GM21515 (cell line): Measurements from ENCODE around the gene FAM168A.

Experiments used
- ATAC-seq: cut with Tn5 transposase; IDR thresholded peaks from one replicate; pipeline ENCODE4 v1.9.1; 2021; ENCODE audit not compliant: unreplicated experiment

Gene FAM168A

GRCh38 chr11:73392108-73393010 is 205.6 kb downstream of the FAM168A start:
- no peak for ATAC-seq

DNA sequence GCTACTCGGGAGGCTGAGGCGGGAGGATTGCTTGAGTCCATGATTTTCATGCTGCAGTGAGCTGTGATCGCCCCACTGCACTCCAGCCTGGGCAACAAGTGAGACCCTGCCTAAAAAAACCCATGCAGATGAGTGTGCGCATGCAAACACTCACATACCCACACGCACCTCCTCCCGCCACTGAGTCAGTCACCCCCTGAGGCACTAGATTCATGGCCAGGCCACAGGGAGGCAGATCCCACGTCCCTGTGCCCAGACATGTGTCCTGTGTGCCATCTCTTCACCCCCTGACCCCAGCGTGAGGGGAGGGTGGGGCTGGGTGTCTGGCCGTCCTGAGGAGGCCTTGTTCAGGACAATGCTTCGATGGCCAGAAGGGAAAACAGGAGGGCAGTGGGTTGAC is 206.2 kb downstream of the FAM168A start:
- ATAC-seq = no peak

GRCh38 chr11:73390601-73391565 is 207.0 kb downstream of the FAM168A start:
- ATAC-seq = no peak

GRCh38 chr11:73389916-73390315 is 208.0 kb downstream of the FAM168A start:
- ATAC-seq = no peak

DNA sequence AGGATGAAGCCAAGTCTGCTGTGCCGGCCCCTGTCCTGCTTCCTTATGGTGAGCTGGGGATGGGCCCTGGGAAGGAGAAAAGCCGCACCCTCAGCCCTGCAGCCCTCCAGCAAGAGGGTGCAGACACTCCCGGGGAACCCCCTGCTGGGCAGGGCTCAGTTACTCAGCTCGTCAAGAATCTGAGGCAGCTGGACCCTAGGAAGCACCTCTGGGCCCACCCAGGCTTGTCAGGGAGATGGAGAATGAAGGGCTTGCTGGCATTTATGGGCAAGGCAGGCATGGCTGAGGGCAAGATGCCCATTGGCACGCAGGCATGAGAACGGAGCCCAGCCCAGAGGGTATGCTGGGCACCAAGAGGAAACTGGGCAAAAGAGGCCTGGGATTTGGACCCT is 208.8 kb downstream of the FAM168A start:
- ATAC-seq = no peak

- ATAC-seq = no peak
Measured at GRCh38 chr11:73388265-73389133, 209.4 kb downstream of the FAM168A start.

DNA sequence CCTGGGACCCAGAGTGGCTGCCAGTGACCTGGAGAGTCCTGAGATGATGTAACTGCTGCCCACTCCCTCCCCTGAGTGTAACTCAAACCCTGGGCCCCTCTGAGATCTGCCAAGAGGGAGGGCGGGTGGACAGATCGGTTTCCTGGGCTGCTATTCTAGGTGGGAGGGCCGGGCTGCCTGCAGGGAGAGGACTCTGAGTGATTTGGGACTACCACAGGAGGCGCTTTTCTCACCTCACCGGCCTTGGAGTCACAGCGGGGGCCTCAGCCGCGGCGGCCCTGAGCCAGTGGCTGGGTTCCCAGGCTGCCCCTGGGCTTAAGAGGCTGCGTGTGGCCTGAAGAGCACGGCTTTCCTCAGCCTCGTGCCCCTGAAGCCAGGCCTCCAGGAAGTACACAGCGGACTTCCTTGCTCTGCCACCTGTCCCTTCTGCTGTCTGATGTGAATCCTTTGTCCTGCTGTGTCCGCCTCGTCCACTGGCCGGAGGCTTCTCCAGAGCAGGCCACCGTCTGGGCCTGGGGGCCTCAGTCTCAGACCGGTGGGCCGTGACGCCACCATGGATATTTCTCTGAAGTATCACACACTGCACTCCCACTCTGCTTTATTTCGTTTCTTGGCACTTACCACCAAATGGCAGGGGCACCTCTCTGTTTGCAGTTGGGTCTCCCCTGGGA is 210.2 kb downstream of the FAM168A start:
- ATAC-seq = no peak

GRCh38 chr11:73386546-73386945 is 211.4 kb downstream of the FAM168A start:
- no peak for ATAC-seq

DNA sequence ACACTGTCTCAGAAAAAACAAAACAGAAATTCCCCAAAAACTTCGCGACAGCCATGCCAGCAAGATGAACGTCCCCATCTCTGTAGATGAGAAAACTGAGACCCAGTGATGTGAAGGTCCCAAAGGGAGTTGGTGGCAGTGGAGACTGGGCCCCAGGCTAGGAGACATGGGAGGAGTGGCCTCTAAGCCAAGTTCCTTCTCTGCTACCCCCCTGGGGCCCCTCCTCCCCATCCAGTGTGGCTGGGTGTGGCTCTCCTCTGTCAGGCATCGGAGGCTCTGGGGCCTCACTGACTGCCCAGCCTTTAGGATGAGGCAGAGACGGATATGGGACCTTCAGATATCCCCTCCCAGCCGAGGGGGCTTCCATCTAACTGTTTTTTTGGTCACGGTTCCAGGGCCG is 211.9 kb downstream of the FAM168A start:
- no peak for ATAC-seq

DNA sequence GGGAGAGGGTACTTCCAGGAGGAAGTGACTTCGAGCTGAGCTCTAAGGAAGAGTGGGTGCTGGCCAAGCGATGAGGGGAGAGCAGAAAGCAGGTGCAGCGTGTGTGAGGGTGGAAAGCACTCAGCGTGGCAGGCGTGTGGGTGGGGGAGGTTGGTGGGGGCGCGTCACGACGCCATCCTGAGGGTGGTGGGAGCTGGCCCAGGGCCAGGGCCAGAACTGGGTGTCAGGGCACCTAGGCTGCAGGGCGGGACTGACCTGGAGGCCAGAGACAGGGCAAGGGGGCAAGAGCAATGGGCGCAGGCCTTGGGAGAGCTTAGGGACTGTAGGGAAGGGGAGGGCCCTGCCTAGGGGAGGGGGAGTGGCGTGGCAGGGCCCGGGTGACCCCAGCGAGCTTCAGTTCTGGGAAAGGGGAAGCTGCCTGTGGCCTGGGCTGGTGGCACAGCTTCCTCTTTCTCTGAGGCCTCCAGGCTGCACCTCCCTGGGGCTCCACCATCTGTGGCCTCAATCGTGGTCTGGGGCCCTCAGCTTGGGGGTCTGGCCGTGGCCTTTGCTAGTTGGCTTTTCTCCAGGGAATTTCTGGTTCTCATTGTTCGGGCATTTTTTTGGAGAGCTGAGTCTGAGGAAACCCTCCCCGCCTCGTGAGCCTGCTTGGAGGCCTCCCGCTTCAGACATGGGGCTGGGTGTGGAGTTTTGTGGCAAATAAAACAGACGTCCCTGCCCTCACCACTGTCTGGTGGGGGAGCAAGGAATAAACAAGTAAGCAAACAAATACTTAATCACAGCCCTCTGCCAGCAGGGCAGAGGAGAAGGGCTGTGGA is 212.8 kb downstream of the FAM168A start:
- peak; percentile 34 for ATAC-seq

DNA sequence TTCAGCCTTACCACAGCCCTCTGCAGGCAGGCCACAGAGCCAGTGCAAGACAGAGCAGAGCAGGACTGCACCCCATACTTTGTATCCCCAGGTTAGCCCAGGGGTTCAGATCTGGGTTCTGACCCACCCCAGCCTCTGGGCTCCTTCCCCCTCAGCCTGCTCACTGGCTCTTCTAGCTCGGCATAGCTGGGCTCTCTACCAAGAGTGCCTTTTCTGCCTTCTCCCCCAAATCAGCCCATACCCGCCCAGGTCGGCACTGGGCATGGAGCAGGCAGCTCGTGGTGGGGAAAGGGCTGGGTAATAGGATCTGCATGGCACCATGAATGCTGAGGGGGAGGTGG is 213.4 kb downstream of the FAM168A start:
- ATAC-seq = no peak

DNA sequence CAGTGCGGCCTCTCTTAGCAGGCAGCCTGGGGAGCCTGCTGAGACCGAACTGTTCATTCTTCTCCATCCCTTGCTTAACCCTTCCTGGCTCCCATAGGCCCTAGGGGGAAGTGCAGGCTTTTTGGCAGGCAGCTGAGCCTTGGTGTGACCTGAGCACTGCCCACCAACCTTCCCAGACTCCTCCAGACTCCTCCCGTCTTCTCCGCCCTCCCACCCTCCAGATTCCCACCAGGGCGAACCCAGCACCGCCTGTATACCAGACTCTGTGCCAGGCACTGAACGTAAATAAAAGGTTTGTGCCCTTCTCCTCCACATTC is 213.8 kb downstream of the FAM168A start:
- ATAC-seq = no peak

DNA sequence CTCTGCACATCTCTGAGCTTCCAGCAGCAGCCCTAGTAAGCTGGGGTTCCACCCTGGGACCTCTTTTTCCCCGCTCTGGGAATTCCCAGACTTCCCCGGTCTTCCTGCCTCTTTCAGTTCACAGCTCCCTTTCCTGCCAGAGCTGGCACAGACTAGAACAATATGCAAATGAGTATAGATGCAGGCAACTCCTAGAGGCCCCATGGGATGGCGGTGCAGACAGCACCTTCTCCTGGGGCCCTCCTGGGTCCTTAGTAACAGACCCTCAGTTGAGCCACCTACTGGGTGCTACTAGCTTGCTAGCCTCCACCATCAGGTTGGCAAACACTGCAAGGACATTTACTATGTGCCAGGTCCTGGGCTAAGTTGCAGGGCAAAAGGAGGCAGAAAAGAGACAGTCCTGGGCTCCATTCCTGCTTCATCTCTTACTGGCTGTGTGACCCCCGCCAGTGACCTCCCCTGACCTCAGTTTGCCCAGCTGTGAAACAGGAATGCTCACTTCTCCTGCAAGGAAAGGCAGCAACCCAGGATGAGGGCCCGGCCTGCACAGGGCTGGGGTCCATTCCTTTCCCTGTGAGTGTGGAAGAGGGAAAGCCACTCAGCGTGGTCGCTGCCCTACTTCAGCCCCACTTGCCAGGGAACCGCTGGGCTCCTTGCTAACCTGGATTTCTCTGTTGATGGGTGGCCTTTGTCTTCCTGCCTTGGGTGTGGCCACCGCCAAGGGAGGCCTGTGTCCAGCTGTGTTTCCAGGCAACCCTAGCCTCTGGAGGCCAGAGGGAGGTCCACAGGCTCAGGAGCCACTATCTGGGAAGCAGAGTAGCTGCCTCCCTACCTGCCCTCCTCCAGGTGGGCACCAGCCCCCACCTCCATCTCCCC is 214.4 kb downstream of the FAM168A start:
- no peak for ATAC-seq

GRCh38 chr11:73382747-73383146 is 215.2 kb downstream of the FAM168A start:
- no peak for ATAC-seq

DNA sequence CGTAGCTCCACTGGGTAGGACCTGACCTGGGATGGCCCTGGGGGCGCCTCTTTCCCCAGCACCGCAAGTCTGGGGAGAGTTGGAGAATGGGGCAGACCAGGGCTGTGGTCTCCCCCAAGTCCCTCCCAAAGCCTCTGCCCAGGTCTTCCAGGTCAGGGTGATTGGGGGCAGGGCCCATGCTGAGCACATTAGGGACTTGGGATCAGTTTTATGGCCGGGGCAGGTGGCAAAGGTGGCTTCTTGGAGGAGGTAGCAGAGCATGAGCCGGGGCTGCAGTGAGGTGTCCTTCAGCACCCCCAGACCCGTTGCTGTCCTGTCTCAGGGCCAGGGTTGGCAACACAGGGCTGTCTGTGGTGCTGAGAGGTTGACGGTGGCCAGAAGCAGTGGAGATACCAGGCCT is 215.7 kb downstream of the FAM168A start:
- ATAC-seq = no peak

DNA sequence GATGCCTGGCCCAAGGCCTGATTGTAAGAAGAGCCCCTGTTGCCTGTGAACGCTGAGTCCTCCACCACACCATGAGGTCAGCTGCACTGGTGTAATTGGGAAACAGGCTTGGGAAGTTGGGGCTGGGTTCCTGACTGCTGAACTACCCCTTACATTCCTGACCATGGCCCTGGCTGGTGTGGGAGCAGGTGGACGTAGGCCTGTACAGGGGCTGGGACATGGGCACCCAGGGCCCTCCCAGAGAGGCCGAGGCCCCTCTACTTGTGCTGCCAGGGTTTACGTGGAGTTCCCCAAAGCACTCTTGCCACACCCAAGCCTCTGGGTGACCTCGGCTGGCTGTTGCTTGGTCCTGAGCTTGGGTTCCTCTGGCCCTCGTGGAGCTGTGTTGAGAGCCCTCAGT is 216.3 kb downstream of the FAM168A start:
- no peak for ATAC-seq

DNA sequence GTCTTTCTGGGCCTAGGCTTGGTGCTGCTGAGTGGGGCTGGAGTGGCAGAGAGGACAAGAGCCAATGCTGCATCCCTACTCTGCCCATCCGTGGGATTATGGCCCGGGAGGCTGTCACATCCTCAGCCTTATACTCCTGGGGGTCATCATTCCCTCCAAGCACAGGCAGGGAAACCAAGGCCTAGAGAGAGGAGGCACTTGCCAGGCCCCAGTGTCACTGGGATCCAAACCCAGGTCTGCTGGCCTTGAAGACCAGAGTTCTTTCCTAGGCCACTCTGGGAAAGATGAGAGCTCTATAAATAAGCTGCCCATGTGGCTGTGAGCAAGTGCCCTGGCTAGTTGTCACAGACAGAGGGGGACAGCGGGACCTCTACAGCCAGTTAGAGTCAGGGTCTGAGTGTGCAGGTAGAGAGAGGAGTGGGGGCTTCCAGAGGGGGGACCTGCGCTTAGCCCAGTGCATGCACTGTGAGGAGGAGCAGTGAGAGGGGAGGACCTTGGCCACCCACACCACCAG is 217.0 kb downstream of the FAM168A start:
- ATAC-seq = no peak

DNA sequence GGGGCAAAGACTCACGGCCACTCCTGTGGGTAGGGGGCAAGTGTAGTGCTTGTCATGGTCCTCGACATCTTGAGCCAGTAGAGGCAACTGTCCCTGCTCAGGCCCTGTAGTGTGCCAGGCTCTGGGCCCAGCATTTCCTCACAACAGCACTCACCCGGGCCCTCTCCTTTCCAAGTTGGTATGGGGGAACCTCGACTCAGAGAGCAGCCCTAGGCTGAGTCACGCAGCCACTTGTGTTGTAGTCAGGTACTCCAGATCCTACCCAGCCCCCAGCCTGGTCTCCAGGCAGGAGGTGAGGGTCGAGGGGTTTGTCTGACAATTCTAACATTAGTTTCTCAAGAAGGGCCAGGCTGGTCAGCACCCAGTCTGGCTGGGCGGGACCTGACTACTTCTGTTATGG is 217.6 kb downstream of the FAM168A start:
- ATAC-seq = no peak
